ENCODE measurements around the gene PDILT.
"Not testable (repeated sequence)": the region's sequence is repeated elsewhere in the genome, so short reads cannot be mapped to it uniquely, and the experiment has no call there.

PDILT gene

DNA sequence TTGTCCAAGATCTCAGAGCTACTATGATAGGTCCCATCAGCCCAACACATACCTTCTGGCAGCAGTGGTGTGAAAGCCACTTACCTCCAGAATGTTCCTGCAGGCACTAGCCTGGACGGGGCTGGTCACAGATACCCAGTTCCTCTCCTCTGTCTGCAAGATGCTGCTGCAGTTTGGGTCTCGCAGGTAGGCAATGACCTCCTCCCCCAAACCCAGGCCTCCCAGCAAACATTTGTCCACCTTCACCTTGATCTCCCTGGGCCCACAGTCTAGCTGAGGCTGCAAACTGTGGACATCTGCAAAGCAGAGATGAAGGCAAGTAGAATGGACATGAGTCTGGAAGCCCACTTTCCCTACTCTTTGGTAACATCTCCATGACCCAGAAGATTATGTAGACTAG is 84.4 kb downstream of the PDILT start:
- DNase-seq, result no peak

DNA sequence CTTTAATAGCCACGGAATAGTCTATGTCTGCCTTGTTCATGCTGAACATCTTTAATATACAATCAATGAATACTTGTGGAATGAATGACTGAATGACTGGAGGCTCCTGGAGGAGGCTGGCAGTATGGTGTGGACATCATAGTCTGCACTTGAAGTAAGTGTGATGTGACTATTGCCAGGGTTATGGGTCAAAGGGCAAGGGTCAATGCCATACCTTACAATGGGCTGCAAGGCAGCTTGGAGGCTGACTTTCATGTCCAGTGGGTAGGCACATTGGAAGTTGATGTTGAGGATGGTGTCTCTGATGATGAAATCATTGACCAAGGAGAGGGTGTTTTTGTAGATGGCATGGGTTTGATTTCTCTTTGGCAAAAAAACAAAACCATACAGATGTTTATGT is 85.1 kb downstream of the PDILT start:
- no peak for DNase-seq

DNA sequence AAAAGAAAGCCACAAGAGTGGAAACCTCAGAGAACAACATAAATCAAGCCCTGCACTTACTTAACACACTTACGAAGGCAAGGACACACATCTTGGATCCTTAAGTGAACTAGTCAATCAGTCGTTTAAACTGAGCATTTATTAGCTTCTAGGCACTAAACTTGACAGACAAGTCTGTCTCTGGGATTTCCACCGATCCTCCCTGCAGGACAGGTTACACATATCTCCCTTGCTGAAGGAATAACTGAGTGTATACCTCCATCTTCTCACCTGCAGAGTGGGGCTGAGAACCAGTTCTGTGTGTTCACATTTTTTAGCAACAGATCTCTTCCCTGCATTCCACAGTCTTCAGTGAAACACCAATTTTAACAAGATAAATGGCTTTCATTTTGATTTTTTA is 86.1 kb downstream of the PDILT start:
- DNase-seq, result no peak

DNA sequence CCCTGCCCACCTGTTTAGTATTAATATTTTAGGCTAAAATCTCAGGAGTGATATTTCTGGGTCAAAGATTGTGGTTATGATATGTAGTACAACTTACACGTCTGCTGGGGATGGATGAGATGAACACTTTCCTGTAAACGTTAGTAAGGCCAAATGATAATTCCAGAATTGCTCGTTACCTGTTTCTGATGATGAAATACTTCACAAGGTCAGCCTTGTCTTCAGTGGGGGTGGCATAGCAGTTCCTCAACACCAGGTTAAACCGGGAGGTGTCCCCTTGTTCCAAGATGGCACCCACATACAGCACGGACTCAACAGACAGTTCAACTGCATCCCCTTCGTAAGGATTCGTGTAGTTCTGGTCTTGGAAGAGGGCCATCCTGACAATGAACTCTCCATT is 86.5 kb downstream of the PDILT start:
- DNase-seq, result no peak

DNA sequence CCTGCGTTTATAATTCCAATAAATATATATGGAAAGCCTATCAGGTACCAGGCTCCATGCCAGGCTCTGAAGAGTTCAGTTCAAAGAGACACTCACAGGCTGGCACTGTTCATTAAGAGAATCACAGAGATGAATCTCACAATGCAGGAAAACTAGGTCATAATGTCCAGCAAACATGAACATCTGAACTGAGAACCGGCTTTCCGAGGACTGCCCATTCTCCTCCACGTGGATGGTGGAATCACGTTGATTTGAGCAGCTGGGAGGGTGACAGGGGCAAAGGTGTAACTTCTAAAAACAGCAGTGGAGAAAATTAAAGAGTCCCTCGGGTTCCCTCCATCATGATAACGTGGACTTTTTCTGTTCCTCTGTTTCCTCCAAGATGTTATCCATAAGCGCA is 87.4 kb downstream of the PDILT start:
- DNase-seq, result no peak

DNA sequence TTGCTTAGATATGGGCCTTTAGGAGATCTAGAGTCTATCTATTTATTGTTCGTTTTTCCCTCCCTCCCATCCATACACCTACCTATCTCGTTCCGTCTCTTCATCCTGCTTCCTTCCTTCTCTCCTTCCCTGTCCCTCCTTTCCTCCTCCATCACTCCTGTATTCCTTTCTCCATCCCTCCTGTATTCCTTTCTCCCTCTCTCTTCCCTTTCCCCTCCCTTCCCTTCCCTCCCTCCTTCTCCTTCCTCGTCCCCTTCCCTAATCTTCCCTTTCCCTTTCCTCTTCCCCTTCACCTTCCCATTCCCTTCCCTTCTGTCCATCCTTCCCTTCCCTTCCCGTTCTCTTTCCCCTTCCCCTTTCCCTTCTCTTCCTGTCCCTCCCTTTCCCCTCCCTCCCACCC is 87.8 kb downstream of the PDILT start:
- DNase-seq, result no peak

DNA sequence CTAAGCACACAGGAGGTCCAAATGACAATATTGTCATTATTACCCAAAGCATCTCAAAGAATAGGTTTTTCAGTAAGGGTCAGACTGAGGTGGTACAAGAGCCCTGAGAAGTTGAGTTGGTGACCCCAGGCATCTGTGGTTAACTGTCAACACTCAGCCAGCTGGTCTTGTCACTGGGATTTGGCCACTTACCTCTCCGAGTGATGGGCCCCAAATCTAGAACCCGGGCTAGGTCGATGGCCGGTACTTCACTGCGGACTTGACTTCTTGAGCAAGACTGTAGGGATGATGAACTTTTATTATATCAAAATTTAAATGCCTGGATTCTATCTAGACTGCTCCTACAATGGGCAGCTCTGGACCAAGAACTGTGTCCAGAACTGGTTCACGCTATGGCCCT is 88.8 kb downstream of the PDILT start:
- DNase-seq, result no peak

DNA sequence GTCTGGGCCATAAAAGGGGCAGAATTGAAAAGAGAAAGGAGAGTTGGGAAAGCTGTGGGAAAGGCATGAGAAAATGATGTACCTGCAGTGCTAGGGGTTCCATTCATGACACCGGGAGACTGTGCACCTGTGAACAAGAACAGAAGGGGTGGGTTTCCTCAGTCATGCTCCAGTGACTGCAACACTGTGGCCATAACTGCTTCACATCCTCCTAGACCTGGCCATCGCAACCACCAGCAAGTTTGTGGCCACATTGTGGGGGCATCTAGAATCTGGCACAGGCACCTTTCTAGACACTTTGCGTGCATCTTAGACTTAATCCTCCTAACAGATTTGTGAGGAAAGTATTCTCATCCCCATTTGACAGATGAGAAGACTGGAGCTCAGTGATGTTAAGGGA is 90.0 kb downstream of the PDILT start:
- DNase-seq, result no peak

DNA sequence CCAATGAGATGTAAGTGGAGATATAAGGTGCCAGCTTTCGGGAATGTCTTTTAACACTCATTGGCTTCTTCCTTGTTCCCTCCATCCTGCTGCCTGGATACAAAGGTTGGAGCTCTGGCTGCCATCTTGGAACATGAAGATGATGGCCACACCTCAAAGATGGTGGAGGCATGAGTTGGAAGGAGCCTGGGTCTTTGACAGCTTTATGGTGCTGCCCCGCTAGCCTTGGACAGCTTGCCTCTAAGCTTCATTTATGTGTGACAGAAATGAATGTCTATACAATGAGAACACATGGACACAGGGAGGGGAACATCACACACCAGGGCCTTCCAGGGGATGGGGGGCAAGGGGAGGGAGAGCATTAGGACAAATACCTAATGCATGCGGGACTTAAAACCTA is 90.8 kb downstream of the PDILT start:
- no peak for DNase-seq

DNA sequence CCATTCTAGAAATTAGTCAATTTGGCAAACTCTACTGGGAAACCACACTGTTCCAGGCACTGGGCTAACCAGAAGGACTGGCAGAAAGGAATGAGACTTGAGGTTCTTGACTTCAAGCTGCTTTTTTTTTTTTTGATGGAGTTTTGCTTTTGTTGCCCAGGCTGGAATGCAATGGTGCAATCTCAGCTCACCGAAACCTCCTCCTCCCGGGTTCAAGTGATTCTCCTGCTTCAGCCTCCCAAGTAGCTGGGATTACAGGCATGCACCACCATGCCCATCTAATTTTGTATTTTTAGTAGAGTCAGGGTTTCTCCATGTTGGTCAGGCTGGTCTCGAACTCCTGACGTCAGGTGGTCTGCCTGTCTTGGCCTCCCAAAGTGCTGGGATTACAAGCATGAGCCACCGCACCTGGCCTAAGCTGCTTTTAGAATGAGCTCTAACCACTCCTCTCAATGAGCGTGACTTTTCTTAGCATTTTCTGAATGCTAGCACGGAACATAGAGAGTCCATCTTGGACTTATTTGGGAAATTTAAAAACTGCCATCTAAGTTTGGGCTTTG is 91.9 kb downstream of the PDILT start:
- DNase-seq, result not testable (repeated sequence)

DNA sequence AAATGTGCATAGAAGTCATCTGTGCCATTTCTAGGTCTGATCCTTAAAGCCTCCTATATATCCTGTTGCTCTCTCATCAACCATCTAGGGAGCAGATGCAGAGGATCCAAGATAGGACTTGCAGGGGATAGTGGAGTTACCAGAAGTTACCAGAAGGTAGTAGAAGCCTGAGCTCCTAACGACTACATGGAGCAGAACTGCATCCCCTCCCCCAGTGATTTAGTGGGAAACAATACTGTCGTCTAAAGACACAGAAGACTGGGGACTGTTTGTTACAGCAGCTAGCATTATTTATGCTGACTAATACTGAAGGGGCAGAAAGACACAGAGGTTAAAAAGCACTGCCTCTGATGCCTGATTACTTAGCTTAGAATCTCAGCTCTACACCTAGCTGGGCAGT is 93.0 kb downstream of the PDILT start:
- DNase-seq, result no peak

DNA sequence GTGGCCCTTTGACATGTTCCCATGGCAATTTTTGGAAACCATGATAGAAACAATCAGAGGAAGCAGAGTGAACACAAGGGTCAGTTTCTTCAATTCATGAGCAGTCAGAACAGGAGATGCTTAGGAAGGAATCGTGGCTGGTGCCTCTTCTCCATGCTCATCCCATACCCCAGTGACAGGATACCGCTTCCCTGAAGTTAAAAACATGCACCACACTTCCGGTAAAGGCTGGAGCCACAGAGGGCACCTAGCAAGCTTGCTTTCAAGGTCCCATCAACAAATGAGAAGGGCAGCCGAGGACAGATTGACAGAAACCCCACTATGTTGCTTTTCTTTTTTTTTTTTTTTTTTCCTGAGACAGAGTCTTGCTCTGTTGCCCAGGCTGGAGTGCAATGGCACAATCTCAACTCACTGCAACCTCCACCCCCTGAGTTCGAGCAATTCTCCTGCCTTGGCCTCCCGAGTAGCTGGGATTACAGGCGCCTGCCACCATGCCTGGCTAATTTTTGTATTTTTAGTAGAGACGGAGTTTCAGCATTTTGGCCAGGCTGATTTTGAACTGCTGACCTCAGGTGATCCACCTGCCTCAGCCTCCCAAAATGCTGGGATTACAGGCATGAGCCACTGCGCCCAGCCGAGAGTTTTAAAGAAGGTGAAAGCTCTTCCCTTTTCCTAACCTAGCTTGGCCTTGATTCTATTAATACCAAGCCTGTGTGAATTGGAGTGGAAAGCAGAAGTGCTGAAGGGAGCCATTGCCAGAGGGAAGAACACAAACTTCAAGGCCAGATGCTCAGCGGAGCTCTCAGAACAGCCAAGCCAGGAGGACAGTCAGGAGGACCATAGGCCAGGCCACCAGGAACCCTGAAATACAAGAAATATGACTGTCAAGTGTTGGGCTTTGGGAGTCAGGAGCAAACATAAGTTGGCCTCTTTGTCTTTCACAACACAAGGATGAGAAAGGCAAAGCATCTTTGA is 93.8 kb downstream of the PDILT start:
- DNase-seq, result no peak

DNA sequence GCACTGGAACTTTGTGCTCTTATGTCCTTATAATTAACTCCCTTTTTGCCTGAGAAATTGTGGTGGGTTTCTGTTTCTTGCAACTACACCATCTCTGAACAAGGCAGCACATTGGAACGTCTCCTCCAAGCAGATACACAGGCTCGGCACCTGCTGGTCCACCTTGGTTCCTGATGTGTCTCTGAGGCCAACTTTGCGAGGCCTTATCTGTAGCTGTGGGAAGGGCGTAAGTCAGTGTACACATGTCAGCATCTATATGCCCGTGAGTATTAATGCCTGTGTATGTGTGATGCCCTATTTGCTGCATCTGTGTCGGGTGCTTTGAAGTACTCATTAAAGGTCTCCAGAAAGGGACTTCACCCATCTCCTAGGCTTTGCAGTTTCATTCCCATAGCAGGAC is 94.8 kb downstream of the PDILT start:
- no peak for DNase-seq
